ENCODE measurements around the gene PRKCA.

GRCh38 chr17:66555605-66556004, 253.2 kb downstream of the PRKCA start:
- no peak for TF ChIP-seq CTCF (IDR thresholded peaks at IDR 0.05)
- no peak for TF ChIP-seq POLR2A (IDR thresholded peaks at IDR 0.05)
